Panc1 (cell line): ENCODE data around the gene PHF1. TPM values are rescaled to one million over a fixed set of nuclear protein-coding genes. Genes with fewer than 3 reads are reported as not detected.

Source experiments
- ATAC-seq: fragments of 200-7000 bp; cut with Tn5 transposase; 2 replicates; pipeline ENCODE4 v1.9.1; 2020; ENCODE audit warnings: mild to moderate bottlenecking, moderate library complexity
- BruUV-seq: library from RNA; stranded (reverse); fragments of 400-500 nt; replicated peaks from 2 replicates; lab custom pipeline; 2021; lab: Mats Ljungman, UMichigan
- CTCF ChIA-PET: fragments of 300-600 bp; sonication (Branson Sonifier 250); formaldehyde crosslinking; loops from one replicate; lab custom pipeline; 2022; ENCODE audit warnings: antibody characterized with exemption; lab: Charles Lee
- POLR2A ChIA-PET: fragments of 300-600 bp; sonication (Branson Sonifier 250); formaldehyde crosslinking; loops from one replicate; lab custom pipeline; 2022; ENCODE audit warnings: antibody characterized with exemption; lab: Charles Lee
- DNase-seq: peaks from one replicate; pipeline ENCODE4 v3.0.0-alpha.2; 2010; ENCODE audit warnings: low read depth, low spot score
- H3K27ac ChIP-seq: 2 replicates; pipeline ENCODE4 v1.5.1; 2011; ENCODE audit warnings: mild to moderate bottlenecking, low read length, inconsistent platforms
- H3K27me3 ChIP-seq: fragments of 200-500 bp; sonication (Bioruptor generic); 2 replicates; pipeline ENCODE4 v1.6.0; 2014; ENCODE audit warnings: low read length, inconsistent platforms; ENCODE audit not compliant: control insufficient read depth, insufficient read depth
- H3K36me3 ChIP-seq: fragments of 200-500 bp; sonication (Bioruptor generic); 2 replicates; pipeline ENCODE4 v1.5.1; 2014; ENCODE audit warnings: inconsistent platforms, mild to moderate bottlenecking, low read length, moderate library complexity; ENCODE audit not compliant: control insufficient read depth, insufficient read depth
- H3K4me1 ChIP-seq: 2 replicates; pipeline ENCODE4 v1.5.1; 2011; ENCODE audit warnings: inconsistent platforms, mild to moderate bottlenecking, low read length, moderate library complexity; ENCODE audit not compliant: control insufficient read depth, insufficient read depth
- H3K4me3 ChIP-seq, 2 experiments: 2 replicates each; pipeline ENCODE4 v1.5.1; 2011 to 2012; ENCODE audit warnings: low read depth in 2 of 2, low read length in 2 of 2, mild to moderate bottlenecking in 2 of 2, inconsistent platforms in 1 of 2, moderate library complexity in 1 of 2
- H3K9me3 ChIP-seq: fragments of 200-500 bp; sonication (Bioruptor generic); 2 replicates; pipeline ENCODE4 v1.5.1; 2014; ENCODE audit warnings: low read depth, mild to moderate bottlenecking, inconsistent platforms, low read length, moderate library complexity; ENCODE audit not compliant: control insufficient read depth, insufficient read depth
- POLR2AphosphoS5 ChIP-seq: IDR thresholded peaks from 2 replicates; pipeline ENCODE4 v1.6.1; 2012; ENCODE audit warnings: mild to moderate bottlenecking, low read depth, low read length, moderate library complexity
- SIN3A ChIP-seq: IDR thresholded peaks from 2 replicates; pipeline ENCODE4 v1.6.1; 2012; ENCODE audit warnings: low read depth, mild to moderate bottlenecking, low read length, moderate library complexity, borderline replicate concordance; ENCODE audit not compliant: insufficient read depth
- TCF7L2 ChIP-seq: IDR thresholded peaks from 2 replicates; pipeline ENCODE4 v1.6.1; 2011; ENCODE audit warnings: mild to moderate bottlenecking, low read depth, low read length, inconsistent platforms
- in situ Hi-C: cut with HindIII; loops from 2 replicates; pipeline ENCODE4 v1.10.0; 2016; ENCODE audit warnings: low sequenced_read_pairs, low pct_unique_long_range_greater_than_20kb
- intact Hi-C: fragments of 100-400 bp; cut with micrococcal nuclease; formaldehyde crosslinking; loops from one replicate; pipeline ENCODE4 v1.10.0; 2022; ENCODE audit not compliant: unreplicated experiment
- total RNA-seq: library from RNA; stranded (reverse); gene quantifications from one replicate; pipeline ENCODE4 v1.2.1, GENCODE V29; 2021; ENCODE audit not compliant: unreplicated experiment
- TF ChIP-seq, protein P1 (sequence below), 2 experiments: IDR thresholded peaks; 2 replicates each; pipeline ENCODE4 v1.6.1; 2011 to 2012; ENCODE audit warnings: low read depth in 2 of 2, control low read depth in 1 of 2, low read length in 1 of 2, mild to moderate bottlenecking in 1 of 2, moderate library complexity in 1 of 2; ENCODE audit not compliant: insufficient read depth in 1 of 2
- TF ChIP-seq, protein P2 (sequence below): fragments of 450-650 bp; IDR thresholded peaks from 2 replicates; pipeline ENCODE4 v1.5.1; 2017; ENCODE audit warnings: mild to moderate bottlenecking

The PHF1 gene
- total RNA-seq, 1 experiment from 2014 or later, result 51.6 TPM

DNA sequence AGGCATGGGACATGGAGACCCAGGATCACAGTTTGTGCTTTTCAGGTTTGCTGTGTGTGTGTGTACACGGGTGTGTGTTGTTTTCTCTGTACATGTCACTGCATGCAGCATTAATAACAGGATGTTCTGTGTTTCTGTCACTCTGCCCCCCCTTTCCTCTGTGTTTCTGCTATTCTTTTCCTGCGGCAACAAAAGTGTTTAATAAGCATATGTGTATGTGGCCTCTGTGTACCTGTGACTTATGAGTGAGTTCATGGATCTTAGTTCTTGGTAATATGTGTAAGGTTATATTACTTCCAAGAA is 18.9 kb downstream of the PHF1 start:
- BruUV-seq, result no TSS peak
- H3K36me3 ChIP-seq, result no peaks in the 10 kb centered on the region
- DNase-seq (no peak), ATAC-seq (no peak)
- H3K27ac ChIP-seq, result no peak overlapping the region
- no peak for TF ChIP-seq POLR2AphosphoS5
- TF ChIP-seq, protein P1, sequence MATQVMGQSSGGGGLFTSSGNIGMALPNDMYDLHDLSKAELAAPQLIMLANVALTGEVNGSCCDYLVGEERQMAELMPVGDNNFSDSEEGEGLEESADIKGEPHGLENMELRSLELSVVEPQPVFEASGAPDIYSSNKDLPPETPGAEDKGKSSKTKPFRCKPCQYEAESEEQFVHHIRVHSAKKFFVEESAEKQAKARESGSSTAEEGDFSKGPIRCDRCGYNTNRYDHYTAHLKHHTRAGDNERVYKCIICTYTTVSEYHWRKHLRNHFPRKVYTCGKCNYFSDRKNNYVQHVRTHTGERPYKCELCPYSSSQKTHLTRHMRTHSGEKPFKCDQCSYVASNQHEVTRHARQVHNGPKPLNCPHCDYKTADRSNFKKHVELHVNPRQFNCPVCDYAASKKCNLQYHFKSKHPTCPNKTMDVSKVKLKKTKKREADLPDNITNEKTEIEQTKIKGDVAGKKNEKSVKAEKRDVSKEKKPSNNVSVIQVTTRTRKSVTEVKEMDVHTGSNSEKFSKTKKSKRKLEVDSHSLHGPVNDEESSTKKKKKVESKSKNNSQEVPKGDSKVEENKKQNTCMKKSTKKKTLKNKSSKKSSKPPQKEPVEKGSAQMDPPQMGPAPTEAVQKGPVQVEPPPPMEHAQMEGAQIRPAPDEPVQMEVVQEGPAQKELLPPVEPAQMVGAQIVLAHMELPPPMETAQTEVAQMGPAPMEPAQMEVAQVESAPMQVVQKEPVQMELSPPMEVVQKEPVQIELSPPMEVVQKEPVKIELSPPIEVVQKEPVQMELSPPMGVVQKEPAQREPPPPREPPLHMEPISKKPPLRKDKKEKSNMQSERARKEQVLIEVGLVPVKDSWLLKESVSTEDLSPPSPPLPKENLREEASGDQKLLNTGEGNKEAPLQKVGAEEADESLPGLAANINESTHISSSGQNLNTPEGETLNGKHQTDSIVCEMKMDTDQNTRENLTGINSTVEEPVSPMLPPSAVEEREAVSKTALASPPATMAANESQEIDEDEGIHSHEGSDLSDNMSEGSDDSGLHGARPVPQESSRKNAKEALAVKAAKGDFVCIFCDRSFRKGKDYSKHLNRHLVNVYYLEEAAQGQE (IDR thresholded peaks at IDR 0.05; ENCODE audit: insufficient read depth in 1 of 2, low read depth in 2 of 2, low read length in 1 of 2), result no peak
- TF ChIP-seq SIN3A, result no peak
- TF ChIP-seq TCF7L2, result no peak
- ChIA-PET CTCF (no interaction called here), POLR2A (no interaction called here)
- no peaks in the 10 kb centered on the region for H3K9me3 ChIP-seq
- intact Hi-C loops (no loop called here), in situ Hi-C loops (no loop called here)
- no peak overlapping the region for H3K4me3 ChIP-seq
- H3K27me3 ChIP-seq, result no peaks in the 10 kb centered on the region
- peaks cover 36% of the 10 kb centered on the region for H3K4me1 ChIP-seq

DNA sequence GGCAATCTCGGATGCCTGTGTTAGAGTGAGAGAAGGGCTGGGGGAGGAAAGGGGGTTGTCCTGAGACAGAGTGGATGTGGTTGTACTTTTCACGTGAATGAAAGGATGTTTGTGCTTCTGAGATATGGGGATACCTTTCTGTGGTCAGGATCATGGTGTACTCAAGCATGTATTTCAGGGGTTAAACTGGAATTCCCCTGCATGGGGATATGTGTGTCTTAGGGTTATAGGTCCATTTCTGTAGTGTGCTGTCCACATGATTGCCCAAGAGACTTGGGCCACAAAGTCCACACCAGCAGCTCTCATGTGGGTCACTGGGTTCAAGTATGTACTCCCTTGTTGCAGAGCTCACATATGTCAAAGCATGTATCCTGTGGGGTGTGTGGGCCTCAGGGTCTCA is 19.5 kb downstream of the PHF1 start:
- DNase-seq (no peak), ATAC-seq (no peak)
- in situ Hi-C loops (no loop called here), intact Hi-C loops (no loop called here)
- BruUV-seq, result no TSS peak
- Histone ChIP-seq H3K27me3 (no peaks in the 10 kb centered on the region), H3K9me3 (no peaks in the 10 kb centered on the region), H3K4me3 (no peak overlapping the region), H3K4me1 (peaks cover 33% of the 10 kb centered on the region), H3K27ac (no peak overlapping the region), H3K36me3 (no peaks in the 10 kb centered on the region; the same call in 1 of the 2 replicates)
- TF ChIP-seq SIN3A, result no peak
- TF ChIP-seq, protein P2, sequence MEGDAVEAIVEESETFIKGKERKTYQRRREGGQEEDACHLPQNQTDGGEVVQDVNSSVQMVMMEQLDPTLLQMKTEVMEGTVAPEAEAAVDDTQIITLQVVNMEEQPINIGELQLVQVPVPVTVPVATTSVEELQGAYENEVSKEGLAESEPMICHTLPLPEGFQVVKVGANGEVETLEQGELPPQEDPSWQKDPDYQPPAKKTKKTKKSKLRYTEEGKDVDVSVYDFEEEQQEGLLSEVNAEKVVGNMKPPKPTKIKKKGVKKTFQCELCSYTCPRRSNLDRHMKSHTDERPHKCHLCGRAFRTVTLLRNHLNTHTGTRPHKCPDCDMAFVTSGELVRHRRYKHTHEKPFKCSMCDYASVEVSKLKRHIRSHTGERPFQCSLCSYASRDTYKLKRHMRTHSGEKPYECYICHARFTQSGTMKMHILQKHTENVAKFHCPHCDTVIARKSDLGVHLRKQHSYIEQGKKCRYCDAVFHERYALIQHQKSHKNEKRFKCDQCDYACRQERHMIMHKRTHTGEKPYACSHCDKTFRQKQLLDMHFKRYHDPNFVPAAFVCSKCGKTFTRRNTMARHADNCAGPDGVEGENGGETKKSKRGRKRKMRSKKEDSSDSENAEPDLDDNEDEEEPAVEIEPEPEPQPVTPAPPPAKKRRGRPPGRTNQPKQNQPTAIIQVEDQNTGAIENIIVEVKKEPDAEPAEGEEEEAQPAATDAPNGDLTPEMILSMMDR, result no peak
- TF ChIP-seq POLR2AphosphoS5, result no peak
- TF ChIP-seq, protein P1 (IDR thresholded peaks at IDR 0.05; ENCODE audit: insufficient read depth in 1 of 2, low read depth in 2 of 2, low read length in 1 of 2), result no peak
- no peak for TF ChIP-seq TCF7L2
- ChIA-PET CTCF (no interaction called here), POLR2A (interaction anchor here (0.6 kb wide), 1 partner anchor 117 kb away, joined by 4 read pairs; no protein-coding TSS in a partner anchor)
